ENCODE data around the gene MPO. TPM values are rescaled to one million over a fixed set of nuclear protein-coding genes. Genes with fewer than 3 reads are reported as not detected.

The MPO gene
- total and polyA plus RNA-seq, 2 experiments from 2014 or later: 0.13 TPM; not detected in 1

DNA sequence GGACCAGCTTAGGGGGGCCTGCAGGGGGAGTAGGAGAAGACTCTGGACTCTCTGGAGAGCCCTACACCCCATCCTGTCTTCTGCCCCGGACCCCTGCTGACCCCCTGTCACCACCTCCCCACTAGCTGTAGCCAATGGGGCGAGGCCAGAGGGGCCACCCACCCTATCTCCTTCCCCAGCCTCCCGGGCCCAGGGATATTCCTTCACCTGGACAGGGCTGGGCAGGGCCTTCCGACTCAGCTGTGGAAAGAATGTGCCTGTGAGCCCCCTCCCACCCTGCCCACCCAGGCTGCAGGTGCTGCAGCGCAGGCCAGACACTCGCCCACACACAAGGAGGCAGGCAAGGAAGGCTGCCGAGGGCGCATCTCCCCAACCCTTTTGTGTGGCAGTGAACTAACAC lies 24.9 kb upstream of the MPO start:
- H3K27me3 ChIP-seq: no peaks in the 10 kb centered on the region
- no peak overlapping the region for H3K4me3 ChIP-seq
- H2AFZ ChIP-seq: no peak overlapping the region
- H3K36me3 ChIP-seq (replicated peaks; ENCODE audit: insufficient read depth, low read depth): no peaks in the 10 kb centered on the region
- no peaks in the 10 kb centered on the region for H4K20me1 ChIP-seq (ENCODE audit: insufficient read depth, poor library complexity, severe bottlenecking)
- H3K79me2 ChIP-seq: no peaks in the 10 kb centered on the region
- H3K4me2 ChIP-seq: no peak overlapping the region
- 89% methylated on average over 8 of the region's 8 CpGs for WGBS (ENCODE audit: low lambda C conversion rate, missing lambda C conversion rate)
- no peaks in the 10 kb centered on the region for H3K4me1 ChIP-seq (ENCODE audit: insufficient read depth)
- no peaks in the 10 kb centered on the region for H3K9me2 ChIP-seq (replicated peaks; ENCODE audit: insufficient read depth)
- H3K9me3 ChIP-seq (ENCODE audit: low read depth): no peaks in the 10 kb centered on the region
- no peak for DNase-seq (ENCODE audit: low spot score)
- no peak overlapping the region for H3K27ac ChIP-seq
- TF ChIP-seq EZH2phosphoT487 (IDR thresholded peaks at IDR 0.05; ENCODE audit: low read depth, severe bottlenecking, unreplicated experiment) (no peak), EZH2 (IDR thresholded peaks at IDR 0.05; ENCODE audit: borderline replicate concordance) (no peak)
- TF ChIP-seq, protein P1, sequence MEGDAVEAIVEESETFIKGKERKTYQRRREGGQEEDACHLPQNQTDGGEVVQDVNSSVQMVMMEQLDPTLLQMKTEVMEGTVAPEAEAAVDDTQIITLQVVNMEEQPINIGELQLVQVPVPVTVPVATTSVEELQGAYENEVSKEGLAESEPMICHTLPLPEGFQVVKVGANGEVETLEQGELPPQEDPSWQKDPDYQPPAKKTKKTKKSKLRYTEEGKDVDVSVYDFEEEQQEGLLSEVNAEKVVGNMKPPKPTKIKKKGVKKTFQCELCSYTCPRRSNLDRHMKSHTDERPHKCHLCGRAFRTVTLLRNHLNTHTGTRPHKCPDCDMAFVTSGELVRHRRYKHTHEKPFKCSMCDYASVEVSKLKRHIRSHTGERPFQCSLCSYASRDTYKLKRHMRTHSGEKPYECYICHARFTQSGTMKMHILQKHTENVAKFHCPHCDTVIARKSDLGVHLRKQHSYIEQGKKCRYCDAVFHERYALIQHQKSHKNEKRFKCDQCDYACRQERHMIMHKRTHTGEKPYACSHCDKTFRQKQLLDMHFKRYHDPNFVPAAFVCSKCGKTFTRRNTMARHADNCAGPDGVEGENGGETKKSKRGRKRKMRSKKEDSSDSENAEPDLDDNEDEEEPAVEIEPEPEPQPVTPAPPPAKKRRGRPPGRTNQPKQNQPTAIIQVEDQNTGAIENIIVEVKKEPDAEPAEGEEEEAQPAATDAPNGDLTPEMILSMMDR (IDR thresholded peaks at IDR 0.05; ENCODE audit: poor library complexity): no peak

DNA sequence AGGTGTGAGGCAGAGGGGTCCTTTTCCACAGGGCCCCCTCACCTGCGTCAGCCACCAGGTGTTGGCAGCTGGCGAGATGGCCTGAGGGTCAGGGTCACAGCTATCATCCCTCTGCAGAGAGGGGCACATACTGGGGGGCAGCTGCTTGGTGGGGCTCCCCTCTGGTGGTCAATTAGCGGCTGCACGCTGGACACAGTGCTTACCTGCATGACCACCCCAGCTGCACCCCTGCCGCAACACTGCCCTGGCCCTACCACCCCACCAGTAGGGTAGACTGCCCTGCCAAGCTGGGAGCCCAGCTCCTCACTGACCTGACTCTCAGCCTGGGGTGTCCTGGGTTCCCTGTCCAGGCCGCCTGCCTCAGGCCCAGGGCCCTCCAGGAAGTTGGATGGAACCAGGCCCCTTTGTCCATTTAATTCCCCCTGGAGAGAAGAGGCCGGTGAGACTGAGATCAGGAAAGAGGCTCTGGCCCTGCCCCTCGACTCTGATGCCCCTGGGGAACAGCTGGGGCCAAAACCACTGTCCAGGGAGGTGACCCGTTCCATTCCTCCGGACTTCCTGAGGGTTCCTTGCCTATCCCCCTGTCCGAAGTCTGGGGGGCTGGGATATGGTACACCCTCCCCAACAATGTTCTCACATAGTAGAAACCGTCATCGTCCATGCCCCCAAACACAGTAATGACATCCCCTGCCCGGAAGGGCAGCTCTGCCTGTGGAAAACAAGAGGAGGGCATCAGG lies 24.2 kb upstream of the MPO start:
- Histone ChIP-seq H3K4me3 (no peak overlapping the region), H2AFZ (no peak overlapping the region), H3K79me2 (no peaks in the 10 kb centered on the region), H3K9me3 (ENCODE audit: low read depth) (no peaks in the 10 kb centered on the region), H3K27ac (no peak overlapping the region), H4K20me1 (ENCODE audit: insufficient read depth, poor library complexity, severe bottlenecking) (no peaks in the 10 kb centered on the region), H3K9me2 (replicated peaks; ENCODE audit: insufficient read depth) (no peaks in the 10 kb centered on the region), H3K36me3 (replicated peaks; ENCODE audit: insufficient read depth, low read depth) (no peaks in the 10 kb centered on the region), H3K4me1 (ENCODE audit: insufficient read depth) (no peaks in the 10 kb centered on the region), H3K4me2 (no peak overlapping the region), H3K27me3 (no peaks in the 10 kb centered on the region)
- TF ChIP-seq, protein P1 (IDR thresholded peaks at IDR 0.05; ENCODE audit: poor library complexity): no peak
- no peak for TF ChIP-seq EZH2phosphoT487 (IDR thresholded peaks at IDR 0.05; ENCODE audit: low read depth, severe bottlenecking, unreplicated experiment)
- TF ChIP-seq EZH2 (IDR thresholded peaks at IDR 0.05; ENCODE audit: borderline replicate concordance): no peak
- WGBS (ENCODE audit: low lambda C conversion rate, missing lambda C conversion rate): 94% methylated on average over 14 of the region's 14 CpGs
- no peak for DNase-seq (ENCODE audit: low spot score)

- H4K20me1 ChIP-seq (ENCODE audit: insufficient read depth, poor library complexity, severe bottlenecking): no peaks in the 10 kb centered on the region
- H3K27me3 ChIP-seq: no peaks in the 10 kb centered on the region
- TF ChIP-seq EZH2 (IDR thresholded peaks at IDR 0.05; ENCODE audit: borderline replicate concordance) (no peak), EZH2phosphoT487 (IDR thresholded peaks at IDR 0.05; ENCODE audit: low read depth, severe bottlenecking, unreplicated experiment) (no peak)
- TF ChIP-seq, protein P1 (IDR thresholded peaks at IDR 0.05; ENCODE audit: poor library complexity): peak; percentile 48
- no peaks in the 10 kb centered on the region for H3K36me3 ChIP-seq (replicated peaks; ENCODE audit: insufficient read depth, low read depth)
- no peaks in the 10 kb centered on the region for H3K4me1 ChIP-seq (ENCODE audit: insufficient read depth)
- H2AFZ ChIP-seq: no peak overlapping the region
- DNase-seq (ENCODE audit: low spot score): peak; percentile 55
- no peak overlapping the region for H3K27ac ChIP-seq
- H3K9me3 ChIP-seq (ENCODE audit: low read depth): no peaks in the 10 kb centered on the region
- no peaks in the 10 kb centered on the region for H3K79me2 ChIP-seq
- no peaks in the 10 kb centered on the region for H3K9me2 ChIP-seq (replicated peaks; ENCODE audit: insufficient read depth)
- no peak overlapping the region for H3K4me2 ChIP-seq
- no peak overlapping the region for H3K4me3 ChIP-seq
- 56% methylated on average over 10 of the region's 10 CpGs for WGBS (ENCODE audit: low lambda C conversion rate, missing lambda C conversion rate)
Observed at GRCh38 chr17:58303971-58304749, 23.4 kb upstream of the MPO start.

Data from hepatocyte (in vitro differentiated cells).